ENCODE measurements around the gene KIAA0513. TPM values are rescaled to one million over a fixed set of nuclear protein-coding genes. Genes with fewer than 3 reads are reported as not detected.

Gene KIAA0513
- total and polyA plus RNA-seq, 2 donors (not counting 1 experiment from before 2014, with no cell fraction given), result 1.1 to 2.1 TPM

DNA sequence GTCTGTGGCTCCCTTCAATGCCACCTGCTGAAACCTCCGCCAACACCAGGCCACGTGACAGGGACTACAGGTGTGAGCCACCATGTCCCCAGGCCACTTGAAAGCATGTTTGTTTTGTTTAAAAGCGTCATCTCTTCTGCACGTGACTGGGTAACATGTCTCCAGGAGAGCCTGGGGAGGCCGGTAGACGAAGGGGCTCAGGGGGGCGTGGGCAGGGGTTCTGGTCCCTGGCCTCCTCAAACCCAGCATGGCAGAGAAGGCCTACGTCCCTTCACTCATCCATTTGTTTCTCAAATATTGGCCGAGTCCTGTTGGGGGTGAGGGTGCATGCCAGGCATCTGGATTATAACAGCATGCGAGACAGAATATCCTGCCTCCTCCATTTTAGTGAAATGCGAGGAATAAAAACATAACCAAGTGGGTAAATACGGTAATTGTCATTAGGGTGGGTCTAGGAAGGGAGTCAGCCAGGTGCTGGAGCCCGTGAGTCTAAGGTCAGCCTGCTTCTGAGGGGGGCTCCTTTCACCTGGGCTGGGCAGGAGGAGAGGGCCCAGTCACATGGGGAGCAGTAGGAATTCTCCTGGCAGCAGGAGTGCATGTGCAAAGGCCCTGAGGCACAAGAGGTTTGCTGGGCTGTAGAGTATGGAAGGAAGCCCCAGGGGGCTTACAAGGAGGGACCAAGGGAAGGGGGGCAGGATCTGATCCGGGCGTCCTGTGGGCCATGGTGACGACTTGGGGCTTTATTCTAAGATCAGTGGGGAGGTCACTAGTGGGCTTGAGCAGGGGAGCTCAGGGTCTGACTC, 111.4 kb downstream of the KIAA0513 start:
- Histone ChIP-seq H2AFZ (ENCODE audit: insufficient read depth, low read depth, low read length, poor library complexity, severe bottlenecking) (no peak overlapping the region), H3K4me1 (ENCODE audit: control insufficient read depth in 2 of 2, insufficient read depth in 2 of 2, low read length in 2 of 2) (peaks cover 9 to 26% of the 10 kb centered on the region in 2 donors), H4K20me1 (ENCODE audit: control insufficient read depth, insufficient read depth, low read length, poor library complexity, severe bottlenecking) (no peaks in the 10 kb centered on the region), H3K36me3 (replicated peaks in 1 of 2; ENCODE audit: control extremely low read depth in 1 of 2, control insufficient read depth in 1 of 2, extremely low read depth in 1 of 2, insufficient read depth in 2 of 2, low read length in 1 of 2) (no peaks in the 10 kb centered on the region), H3K4me3 (ENCODE audit: control extremely low read depth in 1 of 5, extremely low read depth in 1 of 5, insufficient read depth in 1 of 5, low read depth in 2 of 5, low read length in 4 of 5) (no peak overlapping the region), H3K79me2 (ENCODE audit: control insufficient read depth, insufficient read depth, low read length) (no peaks in the 10 kb centered on the region), H3K27ac (ENCODE audit: low read length in 2 of 2) (no peak overlapping the region), H3K9ac (ENCODE audit: low read length) (no peak overlapping the region), H3K27me3 (replicated peaks in 1 of 4; ENCODE audit: control extremely low read depth in 1 of 4, control insufficient read depth in 3 of 4, insufficient read depth in 4 of 4, low read length in 3 of 4) (peaks cover 0 to 21% (median 7%) of the 10 kb centered on the region in 4 experiments), H3K4me2 (replicated peaks; ENCODE audit: low read depth, low read length, poor library complexity, severe bottlenecking) (no peak overlapping the region), H3K9me3 (ENCODE audit: control extremely low read depth in 1 of 3, control insufficient read depth in 2 of 3, insufficient read depth in 1 of 3, low read length in 2 of 3) (peaks cover 0 to 11% (median 0%) of the 10 kb centered on the region in 3 donors)
- intact Hi-C loops (cut with micrococcal nuclease), result no loop called here
- TF ChIP-seq EZH2 (IDR thresholded peaks at IDR 0.05; ENCODE audit: borderline replicate concordance, insufficient read depth, low read depth, low read length, poor library complexity, severe bottlenecking), result no peak
- TF ChIP-seq CTCF (IDR thresholded peaks at IDR 0.05), result no peak
- ATAC-seq (ENCODE audit: low read depth), result no peak
- no peak for DNase-seq
- peaks cover 37% of the 10 kb centered on the region for H3K27me3 Mint-ChIP-seq
- H3K27ac Mint-ChIP-seq, result no peak overlapping the region
- H3K4me1 Mint-ChIP-seq, result peaks cover 11% of the 10 kb centered on the region
- no peaks in the 10 kb centered on the region for H3K9me3 Mint-ChIP-seq (ENCODE audit: insufficient read depth)
- H3K4me3 Mint-ChIP-seq, result no peak overlapping the region
- 91% methylated on average over 14 of the region's 16 CpGs for WGBS (ENCODE audit: insufficient coverage)
- ChIA-PET CTCF (interaction anchor here (1.3 kb wide), 1 partner anchor 24 kb away, joined by 3 read pairs; no protein-coding TSS in a partner anchor), POLR2A (no interaction called here)

GRCh38 chr16:85139881-85140339, 112.3 kb downstream of the KIAA0513 start:
- 72% methylated on average over 9 of the region's 9 CpGs for WGBS (ENCODE audit: insufficient coverage)
- Histone ChIP-seq H3K79me2 (ENCODE audit: control insufficient read depth, insufficient read depth, low read length) (no peaks in the 10 kb centered on the region), H4K20me1 (ENCODE audit: control insufficient read depth, insufficient read depth, low read length, poor library complexity, severe bottlenecking) (no peaks in the 10 kb centered on the region), H3K9ac (ENCODE audit: low read length) (no peak overlapping the region), H3K36me3 (replicated peaks in 1 of 2; ENCODE audit: control extremely low read depth in 1 of 2, control insufficient read depth in 1 of 2, extremely low read depth in 1 of 2, insufficient read depth in 2 of 2, low read length in 1 of 2) (no peaks in the 10 kb centered on the region), H3K27ac (ENCODE audit: low read length in 2 of 2) (no peak overlapping the region), H2AFZ (ENCODE audit: insufficient read depth, low read depth, low read length, poor library complexity, severe bottlenecking) (no peak overlapping the region), H3K9me3 (ENCODE audit: control extremely low read depth in 1 of 3, control insufficient read depth in 2 of 3, insufficient read depth in 1 of 3, low read length in 2 of 3) (peaks cover 0 to 7% (median 0%) of the 10 kb centered on the region in 3 donors), H3K4me1 (ENCODE audit: control insufficient read depth in 2 of 2, insufficient read depth in 2 of 2, low read length in 2 of 2) (peaks cover 9 to 23% of the 10 kb centered on the region in 2 donors), H3K27me3 (replicated peaks in 1 of 4; ENCODE audit: control extremely low read depth in 1 of 4, control insufficient read depth in 3 of 4, insufficient read depth in 4 of 4, low read length in 3 of 4) (peaks cover 0 to 21% (median 7%) of the 10 kb centered on the region in 4 experiments), H3K4me3 (ENCODE audit: control extremely low read depth in 1 of 5, extremely low read depth in 1 of 5, insufficient read depth in 1 of 5, low read depth in 2 of 5, low read length in 4 of 5) (no peak overlapping the region), H3K4me2 (replicated peaks; ENCODE audit: low read depth, low read length, poor library complexity, severe bottlenecking) (no peak overlapping the region)
- intact Hi-C loops (cut with micrococcal nuclease), result no loop called here
- POLR2A ChIA-PET, result no interaction called here
- peaks cover 11% of the 10 kb centered on the region for H3K4me1 Mint-ChIP-seq
- ATAC-seq (ENCODE audit: low read depth) (no peak), DNase-seq (no peak)
- no peak overlapping the region for H3K27ac Mint-ChIP-seq
- TF ChIP-seq EZH2 (IDR thresholded peaks at IDR 0.05; ENCODE audit: borderline replicate concordance, insufficient read depth, low read depth, low read length, poor library complexity, severe bottlenecking) (no peak), CTCF (IDR thresholded peaks at IDR 0.05) (no peak)
- CTCF ChIA-PET, result interaction anchor here (1.3 kb wide), 1 partner anchor 25 kb away, joined by 3 read pairs; no protein-coding TSS in a partner anchor
- no peak overlapping the region for H3K4me3 Mint-ChIP-seq
- peaks cover 37% of the 10 kb centered on the region for H3K27me3 Mint-ChIP-seq
- H3K9me3 Mint-ChIP-seq (ENCODE audit: insufficient read depth), result no peaks in the 10 kb centered on the region
